COR-L47 (cell line): ENCODE data around the gene MYCBPAP.

Experiments
- DNase-seq: peaks from one replicate; lab custom pipeline; 2025; lab: John Stamatoyannopoulos, UW

The MYCBPAP gene

GRCh38 chr17:50572541-50572940 is 64.3 kb downstream of the MYCBPAP start:
- DNase-seq: no peak

- no peak for DNase-seq
Observed at GRCh38 chr17:50573866-50574611, 65.8 kb downstream of the MYCBPAP start.

GRCh38 chr17:50575581-50576210 is 67.5 kb downstream of the MYCBPAP start:
- no peak for DNase-seq

- no peak for DNase-seq
Observed at GRCh38 chr17:50576864-50577263, 68.6 kb downstream of the MYCBPAP start.

GRCh38 chr17:50577451-50577954 is 69.3 kb downstream of the MYCBPAP start:
- no peak for DNase-seq

GRCh38 chr17:50578173-50578572 is 69.9 kb downstream of the MYCBPAP start:
- DNase-seq: no peak

GRCh38 chr17:50579399-50579798 is 71.2 kb downstream of the MYCBPAP start:
- no peak for DNase-seq

- DNase-seq: no peak
Observed at GRCh38 chr17:50580646-50581045, 72.4 kb downstream of the MYCBPAP start.
